GM23338 (cell line): Measurements from ENCODE around the gene AGFG2. TPM values are rescaled to one million over a fixed set of nuclear protein-coding genes. Genes with fewer than 3 reads are reported as not detected.
A peak's percentile ranks its signal among the peaks of the same experiment; 100 is the strongest.

Source experiments
- ATAC-seq: fragments of 200-7000 bp; cut with Tn5 transposase; 3 replicates; pipeline ENCODE4 v1.9.1; 2020
- DNase-seq: peaks from one replicate; pipeline ENCODE4 v3.0.0-alpha.2; 2015; ENCODE audit warnings: low spot score
- H2AFZ ChIP-seq: fragments of 200-600 bp; sonication (generic); 2 replicates; pipeline ENCODE4 v1.8.0; 2016; ENCODE audit warnings: antibody characterized with exemption, mild to moderate bottlenecking, moderate library complexity
- H3F3A ChIP-seq: fragments of 200-600 bp; sonication (generic); replicated peaks from 2 replicates; pipeline ENCODE4 v1.8.0; 2017; ENCODE audit warnings: antibody characterized with exemption, mixed run types, low read depth
- H3K27ac ChIP-seq: fragments of 200-600 bp; sonication (generic); 2 replicates; pipeline ENCODE4 v1.6.1; 2016; ENCODE audit warnings: low read depth
- H3K27me3 ChIP-seq: fragments of 200-600 bp; sonication (generic); 2 replicates; pipeline ENCODE4 v1.8.0; 2016; ENCODE audit warnings: mild to moderate bottlenecking, mixed run types, moderate library complexity; ENCODE audit not compliant: insufficient read depth
- H3K36me3 ChIP-seq: fragments of 200-600 bp; sonication (generic); 2 replicates; pipeline ENCODE4 v1.8.0; 2016; ENCODE audit warnings: mild to moderate bottlenecking; ENCODE audit not compliant: insufficient read depth
- H3K4me1 ChIP-seq: fragments of 200-600 bp; sonication (generic); 2 replicates; pipeline ENCODE4 v1.8.0; 2016; ENCODE audit warnings: mild to moderate bottlenecking, moderate library complexity; ENCODE audit not compliant: insufficient read depth
- H3K4me2 ChIP-seq: fragments of 200-600 bp; sonication (generic); 2 replicates; pipeline ENCODE4 v1.7.1; 2017; ENCODE audit warnings: mixed run types
- H3K4me3 ChIP-seq: fragments of 200-600 bp; sonication (generic); 2 replicates; pipeline ENCODE4 v1.6.1; 2016; ENCODE audit warnings: mixed run types
- H3K79me2 ChIP-seq: fragments of 200-600 bp; sonication (generic); replicated peaks from 2 replicates; pipeline ENCODE4 v1.8.0; 2017; ENCODE audit warnings: mild to moderate bottlenecking; ENCODE audit not compliant: insufficient read depth
- H3K9me2 ChIP-seq: fragments of 200-600 bp; sonication (generic); 2 replicates; pipeline ENCODE4 v1.8.0; 2017; ENCODE audit not compliant: insufficient read depth
- H4K20me1 ChIP-seq: fragments of 200-600 bp; sonication (generic); replicated peaks from 2 replicates; pipeline ENCODE4 v1.8.0; 2017; ENCODE audit warnings: mild to moderate bottlenecking; ENCODE audit not compliant: insufficient read depth
- H3K27ac Mint-ChIP-seq: 2 replicates; pipeline ENCODE4 v1.8.0; 2020; ENCODE audit warnings: inconsistent platforms, mild to moderate bottlenecking, moderate library complexity, mixed read lengths
- H3K27me3 Mint-ChIP-seq: 3 replicates; pipeline ENCODE4 v1.8.0; 2022; ENCODE audit warnings: low read depth, mild to moderate bottlenecking, moderate library complexity, mixed read lengths, inconsistent platforms; ENCODE audit not compliant: insufficient read depth, poor library complexity
- H3K36me3 Mint-ChIP-seq: 3 replicates; pipeline ENCODE4 v1.8.0; 2021; ENCODE audit warnings: low read depth, mild to moderate bottlenecking, inconsistent platforms, moderate library complexity, mixed read lengths
- H3K4me1 Mint-ChIP-seq: 3 replicates; pipeline ENCODE4 v1.8.0; 2020; ENCODE audit warnings: mild to moderate bottlenecking, inconsistent platforms, mixed read lengths
- H3K4me3 Mint-ChIP-seq: 3 replicates; pipeline ENCODE4 v1.8.0; 2021; ENCODE audit warnings: moderate library complexity, mild to moderate bottlenecking, inconsistent platforms, mixed read lengths
- H3K9me3 Mint-ChIP-seq: 3 replicates; pipeline ENCODE4 v1.8.0; 2020; ENCODE audit warnings: moderate library complexity, mild to moderate bottlenecking, inconsistent platforms, mixed read lengths
- CTCF ChIP-seq, 2 experiments: fragments of 200-600 bp in 1 of 2; sonication (generic) in 1 of 2; conservative IDR thresholded peaks; 2 replicates each; pipeline versions ENCODE4 v1.5.1 to v1.6.1; 2016 to 2017; ENCODE audit warnings: antibody characterized with exemption in 2 of 2, low read depth in 2 of 2, mild to moderate bottlenecking in 2 of 2, moderate library complexity in 1 of 2
- EZH2 ChIP-seq: fragments of 200-600 bp; sonication (generic); IDR thresholded peaks from one replicate; pipeline ENCODE4 v1.8.0; 2017; ENCODE audit warnings: antibody characterized with exemption, mild to moderate bottlenecking, low read depth; ENCODE audit not compliant: unreplicated experiment
- EZH2phosphoT487 ChIP-seq: fragments of 200-600 bp; sonication (generic); IDR thresholded peaks from one replicate; pipeline ENCODE4 v1.8.1; 2018; ENCODE audit warnings: antibody characterized with exemption; ENCODE audit not compliant: unreplicated experiment
- POLR2AphosphoS5 ChIP-seq: IDR thresholded peaks from 2 replicates; pipeline ENCODE4 v1.6.1; 2016; ENCODE audit warnings: antibody characterized with exemption, low read depth
- REST ChIP-seq: IDR thresholded peaks from one replicate; pipeline ENCODE4 v1.6.1; 2018; ENCODE audit warnings: antibody characterized with exemption; ENCODE audit not compliant: unreplicated experiment
- STAT1 ChIP-seq: IDR thresholded peaks from one replicate; pipeline ENCODE4 v1.6.1; 2016; ENCODE audit warnings: antibody characterized with exemption; ENCODE audit not compliant: unreplicated experiment
- polyA plus RNA-seq: library from polyadenylated mRNA; unstranded; fragments of >200 nt; fragmentation: Nextera tagmentation; extraction: Ambion mirVana; gene quantifications from 2 replicates; pipeline ENCODE4 v1.2.1, GENCODE V29; 2016
- total RNA-seq: library from RNA; depleted of rRNA; stranded (reverse); fragments of >200 nt; shearing (Covaris generic); gene quantifications from 2 replicates; pipeline ENCODE4 v1.2.3, GENCODE V29; 2014

AGFG2 gene
- total and polyA plus RNA-seq, 2 experiments from 2014 or later = 2.3 to 8.9 TPM

GRCh38 chr7:100598425-100598824 lies 59.4 kb downstream of the AGFG2 start:
- DNase-seq = no peak
- Histone ChIP-seq H2AFZ (no peak overlapping the region), H4K20me1 (no peaks in the 10 kb centered on the region; the same call in 1 of the 2 replicates), H3K27me3 (no peaks in the 10 kb centered on the region), H3K4me1 (peaks cover 18% of the 10 kb centered on the region), H3K4me3 (no peak overlapping the region), H3K27ac (no peak overlapping the region), H3K79me2 (no peaks in the 10 kb centered on the region), H3F3A (0 out of 2 replicates have a peak, but pooled peaks cover 3% of the 10 kb centered on the region), H3K4me2 (no peak overlapping the region), H3K9me2 (no peaks in the 10 kb centered on the region), H3K36me3 (no peaks in the 10 kb centered on the region; the same call in none of the 2 replicates)
- Mint-ChIP-seq H3K27ac (no peak overlapping the region), H3K4me1 (peaks cover 28% of the 10 kb centered on the region), H3K9me3 (no peaks in the 10 kb centered on the region; the same call in 2 of the 3 replicates), H3K36me3 (peaks cover 16% of the 10 kb centered on the region), H3K4me3 (no peak overlapping the region; the same call in 2 of the 3 replicates), H3K27me3 (peaks cover 27% of the 10 kb centered on the region)
- ATAC-seq = no peak
- TF ChIP-seq STAT1 = no peak
- TF ChIP-seq EZH2phosphoT487 = no peak
- no peak for TF ChIP-seq POLR2AphosphoS5
- TF ChIP-seq REST = no peak

GRCh38 chr7:100599911-100600729 lies 61.1 kb downstream of the AGFG2 start:
- H3K9me3 Mint-ChIP-seq = no peaks in the 10 kb centered on the region
- Histone ChIP-seq H3K27me3 (no peaks in the 10 kb centered on the region), H3F3A (0 out of 2 replicates have a peak, but pooled peaks cover 3% of the 10 kb centered on the region), H3K4me2 (no peak overlapping the region; the same call in 1 of the 2 replicates), H3K36me3 (no peaks in the 10 kb centered on the region; the same call in none of the 2 replicates), H3K27ac (no peak overlapping the region), H4K20me1 (no peaks in the 10 kb centered on the region; the same call in 1 of the 2 replicates), H2AFZ (no peak overlapping the region), H3K4me3 (no peak overlapping the region), H3K9me2 (no peaks in the 10 kb centered on the region), H3K79me2 (no peaks in the 10 kb centered on the region), H3K4me1 (peaks cover 19% of the 10 kb centered on the region)
- ATAC-seq (no peak), DNase-seq (peak; percentile 40)
- H3K4me1 Mint-ChIP-seq = peaks cover 33% of the 10 kb centered on the region
- H3K4me3 Mint-ChIP-seq = no peak overlapping the region
- H3K27me3 Mint-ChIP-seq = peaks cover 21% of the 10 kb centered on the region
- peaks cover 11% of the 10 kb centered on the region for H3K36me3 Mint-ChIP-seq
- TF ChIP-seq EZH2 = no peak
- peak; percentile 51 to 70 for TF ChIP-seq CTCF (conservative IDR thresholded peaks at IDR 0.05; ENCODE audit: low read depth in 2 of 2)
- no peak overlapping the region for H3K27ac Mint-ChIP-seq
